HepG2 (cell line): Measurements from ENCODE around the gene NT5DC1. TPM values are rescaled to one million over a fixed set of nuclear protein-coding genes. Genes with fewer than 3 reads are reported as not detected.
A peak's percentile ranks its signal among the peaks of the same experiment; 100 is the strongest.

Experiments used
- ATAC-seq: fragments of 200-7000 bp; cut with Tn5 transposase; 3 replicates; pipeline ENCODE4 v1.9.1; 2020; ENCODE audit warnings: mild to moderate bottlenecking, moderate library complexity
- BruUV-seq: library from RNA; stranded (reverse); fragments of 400-500 nt; replicated peaks from 2 replicates; lab custom pipeline; 2021; lab: Mats Ljungman, UMichigan
- CTCF ChIA-PET: fragments of 300-600 bp; formaldehyde crosslinking; extraction: SDS; loops from one replicate; lab custom pipeline; 2021; ENCODE audit warnings: low total read pairs, inconsistent platforms, low intra/inter-chr PET ratio; lab: Yijun Ruan, JAX
- POLR2A ChIA-PET: fragments of 350-600 bp; sonication (Branson Sonifier 250); formaldehyde crosslinking; loops from one replicate; lab custom pipeline; 2020; ENCODE audit warnings: antibody characterized with exemption, inconsistent platforms; lab: Yijun Ruan, JAX
- DNase-seq: peaks from one replicate; pipeline ENCODE4 v3.0.0-alpha.2; 2015; ENCODE audit warnings: low spot score
- FAIRE-seq: peaks from 3 replicates; lab custom pipeline; 2011; peaks lifted over from hg19 to GRCh38; lab: Jason Lieb, UNC
- H2AFZ ChIP-seq: one replicate; pipeline ENCODE4 v1.6.1; 2011; ENCODE audit warnings: low read length, inconsistent platforms
- H3K27ac ChIP-seq: fragments of 300-600 bp; 3 replicates; pipeline ENCODE4 v1.8.0; 2011; ENCODE audit warnings: mixed run types, mild to moderate bottlenecking, mixed read lengths, low read length, inconsistent platforms; ENCODE audit not compliant: insufficient read depth; ENCODE audit errors: extremely low read length
- H3K27me3 ChIP-seq, 2 experiments: fragments of 200-600 bp in 1 of 2; 2 replicates in 1 of 2; 3 replicates in 1 of 2; pipeline versions ENCODE4 v1.6.0 to v1.8.0; 2011; ENCODE audit warnings: low read length in 2 of 2, mild to moderate bottlenecking in 2 of 2, moderate library complexity in 2 of 2, inconsistent platforms in 1 of 2; ENCODE audit not compliant: insufficient read depth in 2 of 2, control insufficient read depth in 1 of 2
- H3K36me3 ChIP-seq, 2 experiments: fragments of 200-600 bp in 1 of 2; replicated peaks in 1 of 2; 2 replicates in 1 of 2; 3 replicates in 1 of 2; pipeline versions ENCODE4 v1.5.1 to v1.8.0; 2011; ENCODE audit warnings: low read length in 2 of 2, inconsistent platforms in 1 of 2; ENCODE audit not compliant: insufficient read depth in 2 of 2, control insufficient read depth in 1 of 2
- H3K4me1 ChIP-seq: 2 replicates; pipeline ENCODE4 v1.5.1; 2012; ENCODE audit warnings: low read length, inconsistent platforms; ENCODE audit not compliant: insufficient read depth
- H3K4me2 ChIP-seq: 2 replicates; pipeline ENCODE4 v1.6.0; 2011; ENCODE audit warnings: low read depth, low read length, inconsistent platforms
- H3K4me3 ChIP-seq, 3 experiments: fragments of 200-600 bp in 1 of 3; sonication (generic), shearing (Covaris generic) in 1 of 3; replicated peaks in 1 of 3; 2 replicates each; pipeline ENCODE4 v1.5.1; 2011 to 2016; ENCODE audit warnings: low read length in 3 of 3, inconsistent platforms in 2 of 3, low read depth in 2 of 3, mild to moderate bottlenecking in 2 of 3, control low read depth in 1 of 3, mixed read lengths in 1 of 3; ENCODE audit not compliant: insufficient read depth in 1 of 3
- H3K79me2 ChIP-seq: one replicate; pipeline ENCODE4 v1.6.1; 2011; ENCODE audit warnings: low read length, inconsistent platforms; ENCODE audit not compliant: insufficient read depth
- H3K9ac ChIP-seq: 2 replicates; pipeline ENCODE4 v1.6.0; 2011; ENCODE audit warnings: mild to moderate bottlenecking, low read depth, low read length, inconsistent platforms; ENCODE audit not compliant: insufficient read depth
- H3K9me3 ChIP-seq: 2 replicates; pipeline ENCODE4 v1.5.1; 2012; ENCODE audit warnings: mild to moderate bottlenecking, low read length
- H4K20me1 ChIP-seq: 2 replicates; pipeline ENCODE4 v1.6.0; 2011; ENCODE audit warnings: inconsistent platforms, mild to moderate bottlenecking, low read length, moderate library complexity; ENCODE audit not compliant: insufficient read depth
- ARNT ChIP-seq: fragments of 450-650 bp; IDR thresholded peaks from 2 replicates; pipeline ENCODE4 v1.6.1; 2017
- CERS6 ChIP-seq: sonication (generic); formaldehyde crosslinking; IDR thresholded peaks from 2 replicates; pipeline ENCODE4 v1.5.0; 2020; ENCODE audit warnings: missing genetic modification reagents
- JUN ChIP-seq: sonication (generic); formaldehyde crosslinking; IDR thresholded peaks from 2 replicates; pipeline ENCODE4 v1.4.0; 2020; ENCODE audit warnings: mild to moderate bottlenecking, missing genetic modification reagents
- KLF6 ChIP-seq: IDR thresholded peaks from 2 replicates; pipeline ENCODE4 v1.8.0; 2016; ENCODE audit warnings: missing biosample characterization, missing genetic modification reagents
- NPAS2 ChIP-seq: sonication (generic); formaldehyde crosslinking; IDR thresholded peaks from 2 replicates; pipeline ENCODE4 v1.8.0; 2022; ENCODE audit warnings: mild to moderate bottlenecking, missing genetic modification reagents, borderline replicate concordance
- TCF7L2 ChIP-seq: IDR thresholded peaks from 2 replicates; pipeline ENCODE4 v1.6.1; 2011; ENCODE audit warnings: mild to moderate bottlenecking, low read depth, low read length, moderate library complexity
- ZKSCAN5 ChIP-seq: sonication (generic); formaldehyde crosslinking; IDR thresholded peaks from 2 replicates; pipeline ENCODE4 v1.5.1; 2020; ENCODE audit warnings: mild to moderate bottlenecking, missing genetic modification reagents
- ZNF3 ChIP-seq: IDR thresholded peaks from 2 replicates; pipeline ENCODE4 v1.7.0; 2017; ENCODE audit warnings: inconsistent platforms
- ZNF501 ChIP-seq: sonication (generic); formaldehyde crosslinking; IDR thresholded peaks from 2 replicates; pipeline ENCODE4 v1.5.1; 2020; ENCODE audit warnings: mild to moderate bottlenecking, moderate library complexity, missing genetic modification reagents
- ZNF512 ChIP-seq: sonication (generic); formaldehyde crosslinking; IDR thresholded peaks from 2 replicates; pipeline ENCODE4 v1.4.0; 2020; ENCODE audit warnings: mild to moderate bottlenecking, missing genetic modification reagents
- WGBS: methylation state at CpG from one replicate; pipeline ENCODE4 v1.1.6; 2017; ENCODE audit warnings: low lambda C conversion rate; 5-methylcytosine and 5-hydroxymethylcytosine counted together
- in situ Hi-C: cut with HindIII; loops from 2 replicates; pipeline ENCODE4 v1.10.0; 2017; ENCODE audit warnings: low pct_unique_long_range_greater_than_20kb; ENCODE audit not compliant: extremely low pct_ligation_motif_present
- intact Hi-C: fragments of 100-400 bp; cut with micrococcal nuclease; formaldehyde crosslinking; loops from one replicate; pipeline ENCODE4 v1.10.0; 2022; ENCODE audit not compliant: unreplicated experiment
- polyA plus RNA-seq, 8 experiments: library from polyadenylated mRNA; depleted of rRNA in 3 of 8; stranded (reverse) in 7 of 8; unstranded in 1 of 8; fragments of >200 nt; fragmentation: Illumina TruSeq in 4 of 8; extraction: Trizol in 4 of 8; gene quantifications; 2 replicates each; pipeline versions ENCODE4 v1.2.1 to v1.2.3, GENCODE V29; 2011 to 2016; ENCODE audit warnings: low read depth in 4 of 8, missing spikeins in 1 of 8, mixed read lengths in 1 of 8; ENCODE audit not compliant: insufficient read depth in 1 of 8
- total RNA-seq, 5 experiments: library from RNA; depleted of rRNA; stranded (reverse); fragments of >200 nt; fragmentation: Illumina TruSeq; extraction: Trizol; gene quantifications; 2 replicates each; pipeline ENCODE4 v1.2.3, GENCODE V29; 2016; ENCODE audit warnings: low read depth in 1 of 5
- TF ChIP-seq, protein P1 (sequence below): sonication (generic); formaldehyde crosslinking; IDR thresholded peaks from 2 replicates; pipeline ENCODE4 v1.4.0; 2020; ENCODE audit warnings: missing genetic modification reagents, borderline replicate concordance
- TF ChIP-seq, protein P2 (sequence below): sonication (generic); formaldehyde crosslinking; IDR thresholded peaks from 2 replicates; pipeline ENCODE4 v1.5.0; 2020; ENCODE audit warnings: mild to moderate bottlenecking, missing genetic modification reagents, borderline replicate concordance
- TF ChIP-seq, protein P3 (sequence below): sonication (generic); formaldehyde crosslinking; IDR thresholded peaks from 2 replicates; pipeline ENCODE4 v1.5.0; 2020; ENCODE audit warnings: mild to moderate bottlenecking, missing genetic modification reagents

Gene NT5DC1
- total and polyA plus RNA-seq, 2 of the 13 experiments (the other 11 are each of a cell fraction or from before 2014, with no cell fraction given), result 27.0 to 56.1 TPM

- ATAC-seq (no peak), DNase-seq (no peak), FAIRE-seq (no peak)
- in situ Hi-C loops, result loop anchor here (10.0 to 25.0 kb wide), 2 partner anchors 254 to 381 kb away; partner anchors contain the start of gene ZUP1
- ChIA-PET POLR2A (interaction anchor here (0.6 to 3.0 kb wide), 4 partner anchors 12 to 291 kb away, joined by 3 to 35 read pairs (median 10); partner anchors contain the start of genes NT5DC1 and RWDD1), CTCF (no interaction called here)
- intact Hi-C loops, result no loop called here
- H3K27me3 ChIP-seq, result no peaks in the 10 kb centered on the region; a peak in 1 of 5 replicates
- peak overlapping the region; percentile 89 for H2AFZ ChIP-seq
- WGBS, result 96% methylated on average over 5 of the region's 5 CpGs
- peak overlapping the region; percentile 75 for H3K4me2 ChIP-seq
- H3K4me1 ChIP-seq, result peaks cover 39% of the 10 kb centered on the region
- H4K20me1 ChIP-seq, result peaks cover 29% of the 10 kb centered on the region
- H3K9me3 ChIP-seq, result no peaks in the 10 kb centered on the region
- peaks cover 36% of the 10 kb centered on the region for H3K79me2 ChIP-seq
- H3K27ac ChIP-seq, result peak overlapping the region; percentile 87
- no peaks in the 10 kb centered on the region for H3K36me3 ChIP-seq
- no peak for TF ChIP-seq ZNF512 (CRISPR knock-in tag)
- TF ChIP-seq ZKSCAN5 (CRISPR knock-in tag), result no peak
- no peak for TF ChIP-seq TCF7L2
- TF ChIP-seq, protein P1, sequence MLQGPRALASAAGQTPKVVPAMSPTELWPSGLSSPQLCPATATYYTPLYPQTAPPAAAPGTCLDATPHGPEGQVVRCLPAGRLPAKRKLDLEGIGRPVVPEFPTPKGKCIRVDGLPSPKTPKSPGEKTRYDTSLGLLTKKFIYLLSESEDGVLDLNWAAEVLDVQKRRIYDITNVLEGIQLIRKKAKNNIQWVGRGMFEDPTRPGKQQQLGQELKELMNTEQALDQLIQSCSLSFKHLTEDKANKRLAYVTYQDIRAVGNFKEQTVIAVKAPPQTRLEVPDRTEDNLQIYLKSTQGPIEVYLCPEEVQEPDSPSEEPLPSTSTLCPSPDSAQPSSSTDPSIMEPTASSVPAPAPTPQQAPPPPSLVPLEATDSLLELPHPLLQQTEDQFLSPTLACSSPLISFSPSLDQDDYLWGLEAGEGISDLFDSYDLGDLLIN (CRISPR knock-in tag), result no peak
- no peak for TF ChIP-seq ARNT
- no peak for TF ChIP-seq CERS6 (CRISPR knock-in tag)
- no peak for TF ChIP-seq ZNF501
- TF ChIP-seq ZNF3 (CRISPR knock-in tag), result no peak
- no peak for TF ChIP-seq JUN (CRISPR knock-in tag)
- TF ChIP-seq KLF6, result no peak
- TF ChIP-seq, protein P2, sequence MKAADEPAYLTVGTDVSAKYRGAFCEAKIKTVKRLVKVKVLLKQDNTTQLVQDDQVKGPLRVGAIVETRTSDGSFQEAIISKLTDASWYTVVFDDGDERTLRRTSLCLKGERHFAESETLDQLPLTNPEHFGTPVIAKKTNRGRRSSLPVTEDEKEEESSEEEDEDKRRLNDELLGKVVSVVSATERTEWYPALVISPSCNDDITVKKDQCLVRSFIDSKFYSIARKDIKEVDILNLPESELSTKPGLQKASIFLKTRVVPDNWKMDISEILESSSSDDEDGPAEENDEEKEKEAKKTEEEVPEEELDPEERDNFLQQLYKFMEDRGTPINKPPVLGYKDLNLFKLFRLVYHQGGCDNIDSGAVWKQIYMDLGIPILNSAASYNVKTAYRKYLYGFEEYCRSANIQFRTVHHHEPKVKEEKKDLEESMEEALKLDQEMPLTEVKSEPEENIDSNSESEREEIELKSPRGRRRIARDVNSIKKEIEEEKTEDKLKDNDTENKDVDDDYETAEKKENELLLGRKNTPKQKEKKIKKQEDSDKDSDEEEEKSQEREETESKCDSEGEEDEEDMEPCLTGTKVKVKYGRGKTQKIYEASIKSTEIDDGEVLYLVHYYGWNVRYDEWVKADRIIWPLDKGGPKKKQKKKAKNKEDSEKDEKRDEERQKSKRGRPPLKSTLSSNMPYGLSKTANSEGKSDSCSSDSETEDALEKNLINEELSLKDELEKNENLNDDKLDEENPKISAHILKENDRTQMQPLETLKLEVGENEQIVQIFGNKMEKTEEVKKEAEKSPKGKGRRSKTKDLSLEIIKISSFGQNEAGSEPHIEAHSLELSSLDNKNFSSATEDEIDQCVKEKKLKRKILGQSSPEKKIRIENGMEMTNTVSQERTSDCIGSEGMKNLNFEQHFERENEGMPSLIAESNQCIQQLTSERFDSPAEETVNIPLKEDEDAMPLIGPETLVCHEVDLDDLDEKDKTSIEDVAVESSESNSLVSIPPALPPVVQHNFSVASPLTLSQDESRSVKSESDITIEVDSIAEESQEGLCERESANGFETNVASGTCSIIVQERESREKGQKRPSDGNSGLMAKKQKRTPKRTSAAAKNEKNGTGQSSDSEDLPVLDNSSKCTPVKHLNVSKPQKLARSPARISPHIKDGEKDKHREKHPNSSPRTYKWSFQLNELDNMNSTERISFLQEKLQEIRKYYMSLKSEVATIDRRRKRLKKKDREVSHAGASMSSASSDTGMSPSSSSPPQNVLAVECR, result no peak
- TF ChIP-seq, protein P3, sequence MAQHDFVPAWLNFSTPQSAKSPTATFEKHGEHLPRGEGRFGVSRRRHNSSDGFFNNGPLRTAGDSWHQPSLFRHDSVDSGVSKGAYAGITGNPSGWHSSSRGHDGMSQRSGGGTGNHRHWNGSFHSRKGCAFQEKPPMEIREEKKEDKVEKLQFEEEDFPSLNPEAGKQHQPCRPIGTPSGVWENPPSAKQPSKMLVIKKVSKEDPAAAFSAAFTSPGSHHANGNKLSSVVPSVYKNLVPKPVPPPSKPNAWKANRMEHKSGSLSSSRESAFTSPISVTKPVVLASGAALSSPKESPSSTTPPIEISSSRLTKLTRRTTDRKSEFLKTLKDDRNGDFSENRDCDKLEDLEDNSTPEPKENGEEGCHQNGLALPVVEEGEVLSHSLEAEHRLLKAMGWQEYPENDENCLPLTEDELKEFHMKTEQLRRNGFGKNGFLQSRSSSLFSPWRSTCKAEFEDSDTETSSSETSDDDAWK (CRISPR knock-in tag), result no peak
- no peak for TF ChIP-seq NPAS2 (CRISPR knock-in tag)
- H3K4me3 ChIP-seq, result peak overlapping the region; percentile 82 to 97 (median 87); a peak in 5 of 6 replicates
- BruUV-seq, result no TSS peak
- H3K9ac ChIP-seq, result peak overlapping the region; percentile 97
Observed at GRCh38 chr6:116280933-116281316, 180.3 kb downstream of the NT5DC1 start.
